ENCODE results near the gene THEMIS2. TPM values are rescaled to one million over a fixed set of nuclear protein-coding genes. Genes with fewer than 3 reads are reported as not detected.

Gene THEMIS2
- total and polyA plus RNA-seq, 2 of the 8 experiments (the other 6 are each of a cell fraction or from before 2014, with no cell fraction given): 12.4 to 28.0 TPM

- Histone ChIP-seq H3K79me2 (ENCODE audit: control insufficient read depth in 1 of 2, insufficient read depth in 2 of 2, low read length in 2 of 2) (no peaks in the 10 kb centered on the region), H2BK20ac (ENCODE audit: low read length) (no peak overlapping the region), H2BK5ac (ENCODE audit: low read depth, low read length) (no peak overlapping the region), H2BK12ac (ENCODE audit: low read depth, low read length) (no peak overlapping the region), H3K4me3 (ENCODE audit: extremely low read depth in 1 of 4, insufficient read depth in 2 of 4, low read depth in 3 of 4, low read length in 4 of 4) (no peak overlapping the region), H2BK120ac (replicated peaks; ENCODE audit: low read depth, low read length) (no peak overlapping the region), H2AFZ (ENCODE audit: low read length) (no peak overlapping the region), H2BK15ac (ENCODE audit: low read length) (no peak overlapping the region), H3K18ac (ENCODE audit: extremely low read depth, low read length) (no peak overlapping the region), H3K4me1 (replicated peaks in 1 of 4; ENCODE audit: control insufficient read depth in 3 of 4, insufficient read depth in 4 of 4, low read length in 3 of 4) (no peaks in the 10 kb centered on the region), H3K23me2 (ENCODE audit: low read depth, low read length) (no peaks in the 10 kb centered on the region), H4K8ac (ENCODE audit: extremely low read depth, insufficient read depth, low read length) (no peak overlapping the region), H4K5ac (ENCODE audit: insufficient read length, low read depth, low read length) (no peak overlapping the region), H3K14ac (ENCODE audit: insufficient read length) (no peak overlapping the region), H3K27me3 (replicated peaks in 1 of 4; ENCODE audit: control insufficient read depth in 3 of 4, extremely low read depth in 1 of 4, insufficient read depth in 3 of 4, low read length in 3 of 4) (no peaks in the 10 kb centered on the region), H3K4me2 (ENCODE audit: insufficient read depth in 1 of 2, low read depth in 2 of 2, low read length in 2 of 2) (no peak overlapping the region), H3K27ac (ENCODE audit: low read depth, low read length) (no peak overlapping the region), H3K36me3 (ENCODE audit: control insufficient read depth in 2 of 4, insufficient read depth in 4 of 4, low read length in 3 of 4) (peaks cover 29 to 78% (median 60%) of the 10 kb centered on the region in 4 experiments), H4K20me1 (replicated peaks in 1 of 2; ENCODE audit: control insufficient read depth in 1 of 2, insufficient read depth in 2 of 2, low read length in 2 of 2) (peaks cover 3 to 4% of the 10 kb centered on the region in 2 experiments), H4K91ac (replicated peaks; ENCODE audit: insufficient read length, low read length) (no peak overlapping the region), H2AK5ac (ENCODE audit: low read depth, low read length) (no peak overlapping the region), H3K9ac (replicated peaks in 1 of 4; ENCODE audit: extremely low read depth in 1 of 4, low read depth in 3 of 4, low read length in 3 of 4) (no peak overlapping the region), H3K9me3 (ENCODE audit: insufficient read depth in 2 of 2, low read depth in 1 of 2, low read length in 1 of 2) (no peaks in the 10 kb centered on the region), H3K56ac (replicated peaks; ENCODE audit: insufficient read length, low read depth, low read length) (no peak overlapping the region), H3K4ac (replicated peaks; ENCODE audit: insufficient read length, low read depth, low read length) (no peak overlapping the region), H3K23ac (ENCODE audit: insufficient read length) (no peak overlapping the region), H3K79me1 (ENCODE audit: low read depth, low read length) (no peaks in the 10 kb centered on the region)
- CTCF ChIA-PET (ENCODE audit: partially characterized antibody): interaction anchor here (0.9 kb wide), 1 partner anchor 77 kb away, joined by 5 read pairs; no protein-coding TSS in a partner anchor
- WGBS, 2 experiments (ENCODE audit: extremely low coverage in 1 of 2, insufficient coverage in 1 of 2, insufficient read length in 1 of 2, insufficient replicate concordance in 2 of 2, low coverage in 1 of 2, low lambda C conversion rate in 2 of 2, missing lambda C conversion rate in 1 of 2): 75% methylated on average over 3 of the region's 3 CpGs; no CpG with 5 or more reads in 1 of the 2 experiments
- TF ChIP-seq CREB1 (IDR thresholded peaks at IDR 0.05): no peak
- no peak for FAIRE-seq
- DNase-seq (ENCODE audit: low read depth in 1 of 2, low spot score in 2 of 2): no peak
- POLR2A ChIA-PET (ENCODE audit: partially characterized antibody): interaction anchor here (1.3 to 4.0 kb wide), 3 partner anchors 11 to 36 kb away, joined by 3 to 17 read pairs (median 8); no protein-coding TSS in a partner anchor
These were observed 22.2 kb downstream of the THEMIS2 start for GRCh38 chr1:27894521-27894920.
